NCI-H82 (cell line): Measurements from ENCODE around the gene TYMP.

Experiments used
- DNase-seq: peaks from one replicate; lab custom pipeline; 2025; lab: John Stamatoyannopoulos, UW

Gene TYMP, protein sequence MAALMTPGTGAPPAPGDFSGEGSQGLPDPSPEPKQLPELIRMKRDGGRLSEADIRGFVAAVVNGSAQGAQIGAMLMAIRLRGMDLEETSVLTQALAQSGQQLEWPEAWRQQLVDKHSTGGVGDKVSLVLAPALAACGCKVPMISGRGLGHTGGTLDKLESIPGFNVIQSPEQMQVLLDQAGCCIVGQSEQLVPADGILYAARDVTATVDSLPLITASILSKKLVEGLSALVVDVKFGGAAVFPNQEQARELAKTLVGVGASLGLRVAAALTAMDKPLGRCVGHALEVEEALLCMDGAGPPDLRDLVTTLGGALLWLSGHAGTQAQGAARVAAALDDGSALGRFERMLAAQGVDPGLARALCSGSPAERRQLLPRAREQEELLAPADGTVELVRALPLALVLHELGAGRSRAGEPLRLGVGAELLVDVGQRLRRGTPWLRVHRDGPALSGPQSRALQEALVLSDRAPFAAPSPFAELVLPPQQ

DNA sequence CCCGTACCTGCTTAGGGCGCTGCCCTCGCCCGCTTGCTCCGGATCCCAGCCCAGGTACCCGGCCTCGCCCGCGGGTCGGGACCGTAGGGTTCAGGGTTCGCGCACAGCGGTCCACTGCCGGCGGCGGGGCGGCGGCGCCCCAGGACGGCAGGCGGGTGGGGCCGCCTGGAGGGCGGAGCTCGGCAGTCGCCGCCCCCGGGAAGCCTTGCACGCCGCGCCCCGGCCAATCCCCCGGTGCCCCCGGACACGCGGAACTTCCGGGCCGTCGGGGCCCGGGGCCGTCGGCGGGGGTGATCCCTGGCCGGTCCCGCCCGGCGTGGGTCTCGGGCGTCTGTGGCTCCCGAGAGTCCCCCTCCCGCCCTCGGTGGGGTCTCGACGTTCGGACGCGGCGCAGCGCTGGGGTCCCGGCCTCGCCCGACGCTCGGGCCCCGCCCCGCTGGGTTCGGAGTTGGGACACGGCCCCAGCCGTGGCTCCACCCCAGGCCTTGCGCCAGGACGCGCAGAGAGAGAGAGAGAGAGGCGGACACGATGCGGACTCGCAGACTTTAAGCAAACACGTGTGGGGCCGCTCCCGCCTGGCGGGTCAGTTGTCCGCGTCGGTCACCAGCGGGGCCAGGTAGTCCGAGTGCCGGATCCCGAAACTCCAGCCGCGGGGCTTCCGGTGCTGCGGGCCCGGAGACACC is at the start of gene TYMP:
TSS of gene TYMP (minus strand) at position 116 of the 683 bp plus-strand sequence. CDS start 303 bp downstream, outside the sequence.
- no peak for DNase-seq

DNA sequence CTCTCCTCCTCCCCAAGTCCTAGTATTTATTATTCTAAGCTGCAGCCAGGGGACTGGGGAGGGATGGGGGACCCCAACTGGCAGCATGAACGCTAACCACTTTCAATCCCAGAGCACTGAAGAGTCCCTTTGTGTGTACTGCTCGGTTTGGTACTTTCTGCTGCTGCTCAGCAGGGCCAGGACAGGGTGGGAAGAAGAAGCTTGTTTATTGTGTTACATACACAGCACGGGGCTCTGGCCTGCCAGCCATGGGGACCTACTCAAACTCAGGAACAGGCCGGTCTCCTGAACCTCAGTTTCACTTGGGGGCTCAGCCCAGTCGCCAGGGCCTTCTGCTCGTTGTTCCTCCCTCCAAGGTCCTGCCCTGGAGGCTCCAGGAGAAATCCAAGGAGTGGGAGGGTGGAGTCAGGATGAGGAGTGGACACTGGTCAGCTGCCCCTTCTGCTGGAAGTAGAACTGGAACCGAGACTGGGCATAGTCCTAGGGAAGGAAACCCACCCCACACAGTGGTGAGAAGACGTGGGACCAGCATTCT is 49.0 kb upstream of the TYMP start:
- DNase-seq, result no peak

DNA sequence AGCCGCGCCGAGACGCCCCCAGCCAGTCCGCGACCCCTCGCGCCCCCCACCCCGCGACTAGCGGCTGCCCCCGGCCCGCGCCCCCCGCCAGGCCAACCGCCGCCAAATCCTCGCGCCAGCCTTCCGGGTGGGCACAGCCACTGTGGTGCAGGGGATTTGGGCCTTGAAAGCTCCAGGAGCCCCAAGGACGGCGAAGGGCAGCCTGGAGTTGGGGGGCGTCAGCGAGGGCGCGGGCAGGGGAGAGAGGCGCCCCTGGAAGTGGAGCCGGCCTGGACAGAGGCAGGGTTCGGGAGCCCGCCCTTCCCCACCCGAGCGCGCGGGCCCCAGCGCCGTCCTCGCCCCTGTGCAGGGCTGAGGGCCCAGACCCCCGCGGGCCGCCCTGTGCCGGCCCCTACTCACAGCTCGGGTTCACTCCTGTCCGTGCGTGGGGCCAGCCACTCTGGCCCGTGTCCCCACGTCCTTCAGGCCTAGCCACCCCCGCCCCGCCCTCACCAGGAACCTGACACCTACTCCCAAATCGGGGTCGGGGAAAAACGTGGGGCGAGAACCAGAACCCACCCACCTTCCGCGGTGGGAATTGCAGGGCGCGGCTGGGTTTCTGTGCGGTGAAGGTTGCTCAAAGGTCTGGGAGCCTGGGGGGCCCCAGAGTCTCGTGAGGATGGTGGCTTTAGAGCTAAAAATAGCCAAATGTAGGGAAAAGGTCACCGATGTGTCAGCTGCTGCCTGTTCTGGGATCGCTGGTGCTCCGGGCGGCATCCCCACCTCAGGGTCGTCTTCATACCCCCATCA is 48.4 kb upstream of the TYMP start, which contains the start of gene CPT1B:
TSS of gene CPT1B (minus strand) at position 441 of the 789 bp plus-strand sequence. CDS start 512 bp downstream, outside the sequence.
- DNase-seq, result no peak

DNA sequence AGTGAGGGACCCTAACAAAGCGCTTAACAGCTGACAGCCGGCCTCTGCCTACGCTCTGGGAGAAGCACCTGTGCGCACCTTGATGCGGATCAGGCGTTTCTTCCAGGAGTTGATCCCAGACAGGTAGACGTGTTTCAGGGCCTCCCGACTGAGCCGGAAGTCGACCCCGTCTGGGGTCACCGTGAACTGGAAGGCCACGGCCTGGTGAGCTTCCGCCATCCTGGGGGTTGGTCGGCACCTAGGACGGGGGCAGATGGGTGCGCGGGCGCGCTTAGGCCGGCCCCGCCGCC is 47.8 kb upstream of the TYMP start:
- no peak for DNase-seq

DNA sequence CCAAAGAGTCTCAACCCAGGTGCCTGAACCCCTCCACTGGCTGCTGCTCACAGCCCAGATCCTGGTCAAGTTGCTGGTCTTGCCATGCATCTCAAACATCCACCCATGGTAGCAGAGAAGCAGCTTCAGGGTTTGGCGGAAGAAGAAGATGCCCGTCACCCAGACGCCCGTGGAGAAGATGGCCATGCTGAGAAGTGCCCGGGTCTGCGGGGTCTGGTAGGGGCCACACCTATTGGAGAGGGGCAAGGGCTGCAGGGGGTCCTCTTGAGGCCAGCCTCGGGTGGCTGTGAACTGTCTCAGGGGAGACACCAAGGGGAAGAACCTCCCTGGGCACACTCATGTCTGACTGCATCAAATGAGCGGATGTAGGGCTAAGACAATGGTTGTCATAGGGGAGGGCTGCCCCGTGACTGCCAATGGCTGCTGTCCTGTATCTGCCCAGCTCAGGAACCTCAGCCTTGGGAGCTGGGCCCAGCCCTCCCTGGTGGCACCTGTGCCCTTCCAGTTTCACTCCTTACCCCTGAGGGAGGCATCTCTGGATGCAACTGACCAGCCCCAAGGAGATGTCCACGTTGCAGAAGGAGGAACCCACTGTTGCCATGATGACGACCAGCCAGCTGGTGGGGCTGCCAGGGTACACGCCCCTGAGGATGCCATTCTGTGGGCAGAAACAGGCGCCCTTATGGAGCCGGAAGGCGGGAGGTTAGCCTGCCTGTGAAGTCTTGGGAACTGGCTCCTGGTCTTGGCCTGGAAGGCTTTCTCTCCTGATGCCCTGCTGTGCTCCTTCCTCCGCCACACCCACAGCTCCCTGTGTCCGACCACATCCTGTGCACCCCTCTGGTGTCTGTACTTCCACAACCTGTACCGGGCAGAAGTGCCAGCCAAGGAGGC is 47.2 kb upstream of the TYMP start:
- DNase-seq, result no peak

DNA sequence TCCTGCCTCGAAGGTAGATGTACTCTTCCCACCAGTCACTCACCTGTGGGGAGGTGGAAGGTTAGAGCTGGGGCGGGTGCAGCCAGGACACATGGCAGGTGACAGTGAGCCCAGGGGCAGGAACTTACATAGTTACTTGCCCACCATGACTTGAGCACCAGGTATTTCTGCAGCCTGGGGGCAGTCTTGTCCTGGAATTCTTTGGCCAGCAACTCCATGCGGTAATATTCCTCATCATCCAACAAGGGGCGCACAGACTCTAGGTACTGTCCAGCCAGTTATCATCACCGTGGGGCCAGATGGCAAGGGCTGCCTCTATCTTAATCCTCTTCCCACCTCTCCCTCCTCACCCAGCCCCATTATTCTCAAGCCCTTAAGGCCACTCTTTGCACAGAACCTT is 46.3 kb upstream of the TYMP start:
- peak; percentile 96 for DNase-seq

DNA sequence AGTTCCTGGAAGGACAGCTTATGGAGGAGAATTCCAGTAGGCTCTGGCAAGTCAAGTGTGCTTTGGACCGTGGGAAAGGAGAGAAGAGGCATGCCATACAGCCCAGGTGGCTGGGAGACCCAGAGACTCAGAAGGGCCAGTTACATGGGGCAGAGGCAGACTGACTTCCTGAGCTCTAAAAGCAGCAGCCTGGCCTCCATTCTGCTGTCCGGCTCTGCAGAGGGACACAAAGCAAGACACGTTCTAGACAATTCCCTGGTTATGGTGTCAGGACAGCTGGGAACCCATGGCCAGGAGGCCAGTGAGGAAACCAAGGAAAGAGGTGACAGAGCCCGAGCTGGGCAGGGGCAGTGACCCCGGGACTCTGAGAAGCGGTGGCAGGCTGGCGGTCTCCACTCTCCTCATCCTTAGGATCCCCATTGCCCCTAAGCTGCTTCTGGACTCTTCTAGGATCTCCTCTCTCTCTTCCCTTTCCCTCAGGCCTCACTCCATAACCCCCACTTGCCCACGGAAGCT is 45.7 kb upstream of the TYMP start:
- no peak for DNase-seq

DNA sequence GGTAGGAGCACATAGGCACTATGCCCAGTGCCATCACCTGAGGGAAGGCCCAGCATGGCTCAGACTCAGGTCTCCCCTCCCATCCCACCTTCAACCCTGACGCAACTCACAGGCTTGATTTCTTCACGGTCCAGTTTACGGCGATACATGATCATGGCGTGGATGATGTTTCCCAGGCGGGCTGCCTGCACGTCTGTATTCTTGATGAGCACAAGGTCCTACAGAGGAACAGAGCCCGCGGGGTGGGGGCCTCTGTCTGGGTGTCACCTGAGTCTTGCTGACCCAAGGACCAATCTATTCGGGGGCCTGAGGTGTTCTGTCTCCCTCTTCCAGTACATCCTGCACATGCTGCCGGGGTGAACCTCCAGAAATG is 44.6 kb upstream of the TYMP start:
- no peak for DNase-seq

DNA sequence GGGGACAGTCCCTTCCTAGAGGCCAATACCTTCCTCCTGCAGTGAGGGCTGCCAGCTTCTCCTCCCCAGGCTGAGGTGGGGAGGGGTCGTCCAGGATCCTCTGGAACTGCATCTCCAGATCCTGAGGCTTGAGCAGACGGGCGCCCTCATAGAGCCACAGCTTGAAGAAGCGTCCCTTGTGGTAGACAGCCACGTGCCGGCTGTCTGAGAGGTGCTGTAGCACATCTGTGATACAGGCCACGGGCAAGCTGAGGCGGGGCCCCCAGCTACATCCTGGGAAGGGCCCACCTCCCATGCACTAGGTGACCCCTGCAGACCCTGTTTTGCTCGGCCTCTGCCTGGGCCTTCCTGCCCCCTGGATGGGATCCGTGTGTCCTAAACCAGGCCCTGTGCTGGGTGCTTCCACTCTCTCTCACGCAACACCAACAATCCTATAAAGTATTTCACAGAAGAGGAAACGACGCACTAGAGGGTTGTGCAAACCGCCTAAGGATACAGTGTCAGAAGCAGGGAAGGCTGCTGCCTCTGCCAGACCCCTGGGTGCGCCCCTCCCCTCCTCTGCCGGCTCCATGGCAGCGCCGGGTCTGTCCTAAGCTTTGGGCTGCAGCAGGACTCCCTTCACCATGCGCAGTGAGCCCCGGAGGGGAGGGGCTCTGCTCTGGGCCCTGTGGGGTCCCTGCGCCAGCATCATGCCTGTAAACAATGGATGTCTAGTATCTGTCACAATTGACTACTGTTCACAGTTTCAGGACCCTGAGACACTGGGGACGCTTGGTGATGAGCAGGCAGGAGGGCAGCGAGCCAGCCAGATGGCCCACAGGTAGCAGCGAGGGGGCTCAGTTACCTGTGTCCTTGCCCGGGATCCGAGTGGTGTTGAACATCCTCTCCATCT is 43.9 kb upstream of the TYMP start:
- DNase-seq, result no peak

DNA sequence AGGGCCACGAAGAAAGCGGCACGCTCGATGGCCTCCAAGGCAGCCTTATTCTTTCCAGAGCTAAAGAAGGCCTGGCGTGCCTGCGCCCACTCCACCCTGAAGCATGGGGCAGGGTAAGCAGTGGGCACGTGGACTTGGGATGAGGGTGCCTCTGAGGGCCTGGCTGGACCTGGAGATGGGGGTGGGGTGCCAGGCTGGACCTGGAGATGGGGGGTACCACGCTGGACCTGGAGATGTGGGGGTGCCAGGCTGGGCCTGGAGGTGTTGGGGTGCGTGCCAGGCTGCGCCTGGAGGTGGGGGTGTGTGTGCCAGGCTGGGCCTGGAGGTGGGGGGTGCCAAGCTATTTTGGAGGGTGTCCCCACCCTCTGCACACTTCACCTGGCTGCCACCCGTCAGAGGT is 43.2 kb upstream of the TYMP start:
- no peak for DNase-seq

DNA sequence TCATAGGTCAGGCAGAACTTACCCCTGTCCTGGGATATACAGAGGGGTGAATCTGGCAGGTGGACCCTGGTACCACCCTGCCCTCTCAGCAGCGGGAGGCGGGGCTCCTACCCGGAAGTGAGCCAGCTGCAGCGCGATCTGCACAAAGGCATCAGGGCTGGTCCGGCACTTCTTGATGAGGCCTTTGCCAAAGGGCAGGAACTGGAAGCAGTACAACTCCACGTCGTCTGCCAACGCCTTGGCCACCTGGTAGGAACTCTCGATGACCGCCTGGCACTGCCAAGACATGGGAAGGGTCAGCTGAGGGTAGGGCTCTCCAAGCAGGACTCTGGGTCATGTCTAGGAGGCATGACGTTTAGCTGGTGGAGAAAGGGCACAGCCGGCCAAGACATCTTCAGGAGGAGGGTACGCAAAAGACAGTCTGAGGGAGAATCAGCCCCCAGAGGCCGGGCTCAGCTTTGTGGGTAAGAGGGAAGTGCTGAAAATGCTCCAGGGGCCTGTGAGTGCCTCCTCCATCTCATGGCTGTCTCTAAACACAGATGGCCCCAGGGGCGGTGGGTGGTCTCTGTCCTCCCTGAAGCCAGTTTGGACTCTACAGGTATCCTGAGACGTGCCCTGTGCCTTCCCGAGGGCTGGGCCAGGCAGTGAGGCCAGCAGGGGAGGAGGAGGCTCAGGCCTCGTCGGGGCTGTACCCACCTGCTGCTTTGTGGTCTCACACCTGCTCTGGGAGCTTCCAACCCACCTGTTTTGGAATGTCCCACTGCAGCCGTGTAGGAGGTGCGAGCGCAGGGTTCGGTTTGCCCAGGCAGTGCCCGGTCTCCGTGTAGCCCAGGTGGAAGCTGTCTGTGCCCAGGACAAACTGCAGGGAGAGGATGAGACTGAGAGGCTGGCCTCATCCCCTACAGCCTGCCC is 41.7 kb upstream of the TYMP start:
- DNase-seq, result no peak

DNA sequence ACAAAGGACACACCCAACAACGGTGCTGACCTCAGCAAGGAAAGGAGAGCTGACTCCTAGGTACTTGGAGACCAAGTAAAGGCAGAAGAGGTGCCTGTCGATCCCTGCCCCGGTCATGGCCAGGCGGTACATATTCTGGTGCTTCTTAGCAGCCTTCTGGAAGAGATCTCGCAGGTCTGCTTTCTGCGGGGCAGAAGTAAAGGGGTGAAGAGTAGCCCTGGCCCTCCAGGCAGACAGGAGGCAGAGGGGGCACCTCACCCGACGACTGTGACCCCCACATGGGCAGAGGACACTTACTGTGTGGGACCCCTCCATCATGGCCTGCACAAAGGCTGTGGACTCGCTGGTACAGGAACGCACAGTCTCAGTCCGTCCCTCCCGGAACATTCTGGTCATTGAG is 41.0 kb upstream of the TYMP start:
- no peak for DNase-seq

DNA sequence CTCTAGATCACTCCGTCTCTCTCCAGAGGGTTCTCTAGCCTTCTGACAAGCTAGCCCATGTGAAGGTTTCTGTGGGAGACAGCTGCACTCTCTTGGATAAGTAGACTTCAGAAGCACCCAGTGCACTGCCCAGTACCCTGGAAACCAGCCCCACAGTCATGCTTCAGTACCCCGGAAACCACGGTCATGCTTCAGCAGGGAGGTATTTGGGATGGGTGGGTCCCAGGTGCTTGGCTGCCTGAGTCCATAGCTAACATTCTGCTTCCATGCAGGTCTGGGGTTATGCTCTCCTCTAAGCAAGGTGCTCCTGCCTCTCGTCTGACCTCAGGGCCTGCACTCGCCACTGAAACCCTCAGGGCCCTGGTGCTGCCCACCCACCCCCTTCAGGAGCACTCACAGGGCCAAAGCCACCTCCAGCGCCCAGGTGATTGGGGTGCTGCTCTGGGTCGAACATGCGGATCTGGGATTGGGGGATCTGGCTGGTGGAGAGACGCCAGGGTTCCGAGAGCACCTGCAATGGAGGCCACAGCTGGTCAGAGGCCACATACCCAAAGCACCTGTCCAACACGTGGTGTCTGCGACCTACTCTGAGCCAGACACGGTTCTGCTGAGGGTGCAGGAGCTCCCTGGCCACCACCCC is 40.2 kb upstream of the TYMP start:
- no peak for DNase-seq

DNA sequence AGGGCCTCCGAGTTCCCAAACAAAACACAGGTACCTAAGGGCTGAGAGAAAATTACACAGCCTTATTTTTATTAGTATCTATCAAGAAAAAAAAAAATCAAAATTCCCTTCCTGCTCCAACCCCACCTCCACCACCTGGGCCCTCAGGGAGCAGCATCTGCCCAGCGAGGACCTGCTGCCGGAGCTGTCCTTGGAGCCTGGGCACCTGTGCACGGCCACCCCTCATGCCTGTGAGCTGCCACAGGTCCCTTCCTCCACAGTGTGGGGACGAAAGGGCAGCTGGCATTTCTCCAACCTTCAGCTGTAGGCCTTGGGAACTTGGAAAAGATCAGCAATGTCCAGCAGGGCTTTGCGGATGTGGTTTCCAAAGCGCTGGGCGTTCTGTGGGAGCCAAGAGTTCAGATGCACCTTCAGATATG is 39.2 kb upstream of the TYMP start:
- no peak for DNase-seq

DNA sequence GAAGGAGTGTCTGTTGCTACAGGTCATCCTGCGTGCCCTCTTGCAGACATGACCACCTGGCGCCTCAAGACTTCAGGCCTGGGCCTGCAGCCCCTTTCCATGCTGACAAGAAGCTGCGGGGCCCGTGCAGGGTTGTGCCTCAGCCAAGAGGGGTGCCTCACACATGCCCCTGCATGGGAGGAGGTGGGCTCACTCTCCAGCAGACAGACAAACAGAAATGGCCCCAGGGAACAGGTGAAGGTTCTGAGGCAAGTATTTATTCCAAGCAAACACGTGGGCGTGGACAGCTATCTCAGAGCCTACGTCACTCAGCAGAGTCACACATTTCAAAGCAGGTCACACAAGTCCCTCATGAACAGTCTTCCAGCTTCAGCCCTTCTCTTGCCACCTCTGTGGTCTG is 38.8 kb upstream of the TYMP start:
- no peak for DNase-seq

DNA sequence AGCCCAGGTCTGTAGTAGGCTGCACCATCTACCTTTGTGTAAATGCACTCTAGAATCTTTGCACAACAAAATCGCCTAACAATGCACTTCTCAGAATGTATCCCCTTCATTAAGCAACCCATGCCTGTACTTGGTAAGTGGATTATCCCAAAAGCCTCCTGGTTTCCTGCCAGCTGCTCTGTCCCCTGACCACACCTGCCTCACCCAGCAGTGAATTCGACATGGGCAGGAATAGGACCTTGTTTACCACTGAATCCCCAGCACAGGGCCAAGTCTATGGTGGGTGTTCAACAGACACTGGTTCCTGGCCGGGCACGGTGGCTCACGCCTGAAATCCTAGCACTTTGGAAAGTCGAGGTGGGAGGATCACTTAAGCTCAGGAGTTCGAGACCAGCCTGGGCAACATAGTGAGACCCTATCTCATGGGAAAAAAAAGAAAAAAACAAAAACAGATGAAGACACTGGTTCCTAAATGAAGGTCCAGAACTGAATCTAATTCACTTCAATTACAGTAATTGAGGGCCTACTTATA is 38.0 kb upstream of the TYMP start:
- DNase-seq, result peak; percentile 76

DNA sequence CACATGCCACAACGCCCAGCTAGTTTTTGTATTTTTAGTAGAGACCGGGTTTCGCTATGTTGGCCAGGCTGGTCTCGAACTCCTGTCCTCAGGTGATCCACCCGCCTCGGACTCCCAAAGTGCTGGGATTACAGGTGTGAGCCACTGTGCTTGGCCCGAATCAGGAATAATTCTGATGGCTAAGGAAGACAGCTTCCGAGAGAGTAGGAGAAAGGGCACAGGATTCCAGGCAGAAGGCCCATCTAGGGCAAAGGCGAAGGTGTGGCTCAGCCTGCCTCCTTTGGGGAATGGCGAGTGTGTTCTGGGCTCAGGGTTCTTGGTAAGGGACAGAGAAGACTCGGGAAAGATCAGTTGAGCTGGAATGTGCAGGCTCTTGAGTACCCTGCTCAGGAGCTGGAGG is 34.5 kb upstream of the TYMP start:
- DNase-seq, result no peak

DNA sequence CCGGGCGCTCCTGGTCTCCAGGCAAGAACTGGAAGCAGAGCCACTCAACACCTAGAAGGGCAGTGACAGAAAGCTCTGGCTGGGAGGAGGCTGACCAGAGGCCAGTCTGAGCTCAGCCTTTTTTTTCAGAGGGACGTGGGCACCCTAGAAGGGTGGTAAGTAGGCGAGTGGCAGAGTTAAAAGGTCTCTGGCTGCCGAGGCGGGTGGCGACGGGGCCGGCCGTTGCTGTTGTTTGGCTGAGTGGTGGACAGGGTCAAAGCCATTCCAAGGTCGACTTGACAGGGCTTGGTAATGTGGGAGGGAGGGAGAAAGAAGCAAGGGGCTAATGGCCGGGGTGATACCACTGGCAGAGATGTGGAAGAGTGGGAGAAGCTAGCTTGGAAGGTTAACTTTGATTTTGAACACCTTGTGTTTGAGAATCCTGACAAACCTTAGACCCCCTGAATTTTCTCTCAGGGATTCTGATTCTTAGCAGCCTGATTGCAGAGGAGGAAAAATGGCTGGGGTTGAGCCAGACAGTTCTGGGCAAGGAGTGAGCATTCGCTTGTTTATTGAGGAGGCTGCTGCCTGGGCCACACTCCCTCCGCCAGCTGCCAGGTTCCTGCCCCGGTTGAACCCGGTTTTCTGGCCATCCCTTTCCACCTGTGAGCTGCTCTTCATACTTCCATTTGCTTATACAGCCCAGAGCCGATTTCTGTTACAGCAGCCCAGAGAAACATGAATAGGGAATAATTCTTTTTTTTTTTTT is 33.8 kb upstream of the TYMP start:
- DNase-seq, result no peak
